Measurements from ENCODE around the gene SBF2.

Gene SBF2

GRCh38 chr11:9806946-9807687 is 486.9 kb downstream of the SBF2 start:
- no peak for DNase-seq (ENCODE audit: low spot score)

GRCh38 chr11:9804419-9804902 is 489.6 kb downstream of the SBF2 start:
- DNase-seq (ENCODE audit: low spot score): no peak

- DNase-seq (ENCODE audit: low spot score): no peak
These were observed 490.2 kb downstream of the SBF2 start for GRCh38 chr11:9803685-9804418.

GRCh38 chr11:9802291-9802861 is 491.6 kb downstream of the SBF2 start:
- DNase-seq (ENCODE audit: low spot score): no peak

- no peak for DNase-seq (ENCODE audit: low spot score)
These were observed 494.1 kb downstream of the SBF2 start for GRCh38 chr11:9799886-9800285.

- no peak for DNase-seq (ENCODE audit: low spot score)
These were observed 496.7 kb downstream of the SBF2 start for GRCh38 chr11:9797300-9797699.

GRCh38 chr11:9796854-9797253 is 497.2 kb downstream of the SBF2 start:
- DNase-seq (ENCODE audit: low spot score): no peak

- no peak for DNase-seq (ENCODE audit: low spot score)
These were observed 497.8 kb downstream of the SBF2 start for GRCh38 chr11:9796266-9796665.

- no peak for DNase-seq (ENCODE audit: low spot score)
These were observed 503.3 kb downstream of the SBF2 start for GRCh38 chr11:9790703-9791102.

- DNase-seq (ENCODE audit: low spot score): no peak
These were observed 504.1 kb downstream of the SBF2 start for GRCh38 chr11:9789910-9790309.

GRCh38 chr11:9787981-9788521 is 506.0 kb downstream of the SBF2 start:
- DNase-seq (ENCODE audit: low spot score): no peak

- DNase-seq (ENCODE audit: low spot score): no peak
These were observed 506.8 kb downstream of the SBF2 start for GRCh38 chr11:9787260-9787659.

- no peak for DNase-seq (ENCODE audit: low spot score)
These were observed 509.3 kb downstream of the SBF2 start for GRCh38 chr11:9784602-9785315.

- DNase-seq (ENCODE audit: low spot score): no peak
These were observed 510.0 kb downstream of the SBF2 start for GRCh38 chr11:9783986-9784385.

- DNase-seq (ENCODE audit: low spot score): no peak
These were observed 513.1 kb downstream of the SBF2 start for GRCh38 chr11:9780929-9781328.

- DNase-seq (ENCODE audit: low spot score): no peak
These were observed 516.5 kb downstream of the SBF2 start for GRCh38 chr11:9777525-9777924.

- DNase-seq (ENCODE audit: low spot score): no peak
These were observed 517.0 kb downstream of the SBF2 start for GRCh38 chr11:9777066-9777465.

- no peak for DNase-seq (ENCODE audit: low spot score)
These were observed 517.8 kb downstream of the SBF2 start for GRCh38 chr11:9776203-9776602.

GRCh38 chr11:9775398-9775779 is 518.6 kb downstream of the SBF2 start:
- no peak for DNase-seq (ENCODE audit: low spot score)

GRCh38 chr11:9774591-9775397 is 519.2 kb downstream of the SBF2 start:
- DNase-seq (ENCODE audit: low spot score): no peak

- DNase-seq (ENCODE audit: low spot score): no peak
These were observed 519.9 kb downstream of the SBF2 start for GRCh38 chr11:9774109-9774508.
